ENCODE measurements around the gene PTGER1.

The PTGER1 gene

GRCh38 chr19:14494910-14495671 lies 19.9 kb upstream of the PTGER1 start:
- WGBS (ENCODE audit: insufficient coverage) = 44% methylated on average over 13 of the region's 14 CpGs
- Histone ChIP-seq H3K27me3 (replicated peaks in 2 of 5; ENCODE audit: control insufficient read depth in 4 of 5, insufficient read depth in 5 of 5, low read length in 4 of 5) (no peaks in the 10 kb centered on the region), H3K36me3 (ENCODE audit: control insufficient read depth in 4 of 4, insufficient read depth in 4 of 4, low read length in 3 of 4) (peaks cover 0 to 2% (median 0%) of the 10 kb centered on the region in 4 experiments), H3K27ac (ENCODE audit: insufficient read depth in 1 of 2, low read depth in 1 of 2, low read length in 2 of 2, poor library complexity in 1 of 2, severe bottlenecking in 2 of 2) (peak overlapping the region in 1 of 2 experiments; percentile 5), H3K4me1 (ENCODE audit: control extremely low read depth in 1 of 4, control insufficient read depth in 4 of 4, insufficient read depth in 4 of 4, low read length in 3 of 4) (peaks cover 0 to 20% (median 16%) of the 10 kb centered on the region in 4 experiments), H3K9me3 (ENCODE audit: control extremely low read depth in 1 of 5, control insufficient read depth in 4 of 5, insufficient read depth in 2 of 5, low read depth in 1 of 5, low read length in 4 of 5) (no peaks in the 10 kb centered on the region), H3K4me3 (ENCODE audit: control insufficient read depth in 1 of 7, extremely low read depth in 1 of 7, insufficient read depth in 4 of 7, low read depth in 2 of 7, low read length in 6 of 7) (peak overlapping the region in 6 of 7 experiments; percentile 68 to 85 (median 73))
- CTCF ChIA-PET = interaction anchor here (0.8 to 4.1 kb wide), 6 partner anchors 9 to 55 kb away, joined by 3 to 15 read pairs (median 7); no protein-coding TSS in a partner anchor
- DNase-seq = no peak
- POLR2A ChIA-PET = interaction anchor here (2.0 kb wide), 1 partner anchor 23 kb away, joined by 8 read pairs; the partner anchor contains the start of gene DNAJB1

GRCh38 chr19:14494411-14494810 lies 19.3 kb upstream of the PTGER1 start:
- DNase-seq = no peak
- POLR2A ChIA-PET = interaction anchor here (2.0 kb wide), 1 partner anchor 24 kb away, joined by 8 read pairs; the partner anchor contains the start of gene DNAJB1
- no peak overlapping the region for H3K4me3 ChIP-seq (ENCODE audit: control insufficient read depth in 1 of 7, extremely low read depth in 1 of 7, insufficient read depth in 4 of 7, low read depth in 2 of 7, low read length in 6 of 7)
- CTCF ChIA-PET = interaction anchor here (0.8 to 1.2 kb wide), 2 partner anchors 8 to 9 kb away, joined by 3 to 4 read pairs; no protein-coding TSS in a partner anchor
- no peaks in the 10 kb centered on the region for H3K9me3 ChIP-seq (ENCODE audit: control extremely low read depth in 1 of 5, control insufficient read depth in 4 of 5, insufficient read depth in 2 of 5, low read depth in 1 of 5, low read length in 4 of 5)
- WGBS (ENCODE audit: insufficient coverage) = no CpG with 5 or more reads among the region's 4 CpGs
- H3K27ac ChIP-seq (ENCODE audit: insufficient read depth in 1 of 2, low read depth in 1 of 2, low read length in 2 of 2, poor library complexity in 1 of 2, severe bottlenecking in 2 of 2) = no peak overlapping the region
- peaks cover 0 to 20% (median 16%) of the 10 kb centered on the region in 4 experiments for H3K4me1 ChIP-seq (ENCODE audit: control extremely low read depth in 1 of 4, control insufficient read depth in 4 of 4, insufficient read depth in 4 of 4, low read length in 3 of 4)
- peaks cover 0 to 3% (median 1%) of the 10 kb centered on the region in 4 experiments for H3K36me3 ChIP-seq (ENCODE audit: control insufficient read depth in 4 of 4, insufficient read depth in 4 of 4, low read length in 3 of 4)
- H3K27me3 ChIP-seq (replicated peaks in 2 of 5; ENCODE audit: control insufficient read depth in 4 of 5, insufficient read depth in 5 of 5, low read length in 4 of 5) = no peaks in the 10 kb centered on the region

GRCh38 chr19:14492756-14493337 lies 17.7 kb upstream of the PTGER1 start:
- POLR2A ChIA-PET = interaction anchor here (0.6 kb wide), 1 partner anchor 19 kb away, joined by 3 read pairs; no protein-coding TSS in a partner anchor
- Histone ChIP-seq H3K9me3 (ENCODE audit: control extremely low read depth in 1 of 5, control insufficient read depth in 4 of 5, insufficient read depth in 2 of 5, low read depth in 1 of 5, low read length in 4 of 5) (no peaks in the 10 kb centered on the region), H3K4me1 (ENCODE audit: control extremely low read depth in 1 of 4, control insufficient read depth in 4 of 4, insufficient read depth in 4 of 4, low read length in 3 of 4) (peaks cover 0 to 20% (median 16%) of the 10 kb centered on the region in 4 experiments), H3K27me3 (replicated peaks in 2 of 5; ENCODE audit: control insufficient read depth in 4 of 5, insufficient read depth in 5 of 5, low read length in 4 of 5) (no peaks in the 10 kb centered on the region), H3K4me3 (ENCODE audit: control insufficient read depth in 1 of 7, extremely low read depth in 1 of 7, insufficient read depth in 4 of 7, low read depth in 2 of 7, low read length in 6 of 7) (no peak overlapping the region), H3K27ac (ENCODE audit: insufficient read depth in 1 of 2, low read depth in 1 of 2, low read length in 2 of 2, poor library complexity in 1 of 2, severe bottlenecking in 2 of 2) (no peak overlapping the region), H3K36me3 (ENCODE audit: control insufficient read depth in 4 of 4, insufficient read depth in 4 of 4, low read length in 3 of 4) (peaks cover 0 to 7% (median 4%) of the 10 kb centered on the region in 4 experiments)
- DNase-seq = no peak
- CTCF ChIA-PET = interaction anchor here (0.7 to 6.5 kb wide), 9 partner anchors 11 to 433 kb away, joined by 3 to 50 read pairs (median 3); no protein-coding TSS in a partner anchor
- 94% methylated on average over 5 of the region's 5 CpGs for WGBS (ENCODE audit: insufficient coverage)

- no peak overlapping the region for H3K4me3 ChIP-seq (ENCODE audit: control insufficient read depth in 1 of 7, extremely low read depth in 1 of 7, insufficient read depth in 4 of 7, low read depth in 2 of 7, low read length in 6 of 7)
- WGBS (ENCODE audit: insufficient coverage) = 99% methylated on average over 12 of the region's 16 CpGs
- no peak for DNase-seq
- peaks cover 0 to 9% (median 4%) of the 10 kb centered on the region in 4 experiments for H3K36me3 ChIP-seq (ENCODE audit: control insufficient read depth in 4 of 4, insufficient read depth in 4 of 4, low read length in 3 of 4)
- H3K27ac ChIP-seq (ENCODE audit: insufficient read depth in 1 of 2, low read depth in 1 of 2, low read length in 2 of 2, poor library complexity in 1 of 2, severe bottlenecking in 2 of 2) = no peak overlapping the region
- CTCF ChIA-PET = interaction anchor here (0.8 to 6.5 kb wide), 6 partner anchors 7 to 18 kb away, joined by 4 to 50 read pairs (median 6); no protein-coding TSS in a partner anchor
- POLR2A ChIA-PET = no interaction called here
- peaks cover 0 to 5% (median 1%) of the 10 kb centered on the region in 4 experiments for H3K4me1 ChIP-seq (ENCODE audit: control extremely low read depth in 1 of 4, control insufficient read depth in 4 of 4, insufficient read depth in 4 of 4, low read length in 3 of 4)
- H3K9me3 ChIP-seq (ENCODE audit: control extremely low read depth in 1 of 5, control insufficient read depth in 4 of 5, insufficient read depth in 2 of 5, low read depth in 1 of 5, low read length in 4 of 5) = no peaks in the 10 kb centered on the region
- H3K27me3 ChIP-seq (replicated peaks in 2 of 5; ENCODE audit: control insufficient read depth in 4 of 5, insufficient read depth in 5 of 5, low read length in 4 of 5) = no peaks in the 10 kb centered on the region
Observed at GRCh38 chr19:14487370-14488125, 12.4 kb upstream of the PTGER1 start.

- Histone ChIP-seq H3K27ac (ENCODE audit: insufficient read depth in 1 of 2, low read depth in 1 of 2, low read length in 2 of 2, poor library complexity in 1 of 2, severe bottlenecking in 2 of 2) (no peak overlapping the region), H3K36me3 (ENCODE audit: control insufficient read depth in 4 of 4, insufficient read depth in 4 of 4, low read length in 3 of 4) (peaks cover 0 to 14% (median 9%) of the 10 kb centered on the region in 4 experiments), H3K4me3 (ENCODE audit: control insufficient read depth in 1 of 7, extremely low read depth in 1 of 7, insufficient read depth in 4 of 7, low read depth in 2 of 7, low read length in 6 of 7) (no peak overlapping the region), H3K9me3 (ENCODE audit: control extremely low read depth in 1 of 5, control insufficient read depth in 4 of 5, insufficient read depth in 2 of 5, low read depth in 1 of 5, low read length in 4 of 5) (no peaks in the 10 kb centered on the region), H3K4me1 (ENCODE audit: control extremely low read depth in 1 of 4, control insufficient read depth in 4 of 4, insufficient read depth in 4 of 4, low read length in 3 of 4) (peaks cover 0 to 21% (median 18%) of the 10 kb centered on the region in 4 experiments), H3K27me3 (replicated peaks in 2 of 5; ENCODE audit: control insufficient read depth in 4 of 5, insufficient read depth in 5 of 5, low read length in 4 of 5) (no peaks in the 10 kb centered on the region)
- 97% methylated on average over 6 of the region's 18 CpGs for WGBS (ENCODE audit: insufficient coverage)
- POLR2A ChIA-PET = interaction anchor here (0.5 kb wide), 1 partner anchor 10 kb away, joined by 3 read pairs; no protein-coding TSS in a partner anchor
- CTCF ChIA-PET = interaction anchor here (0.9 to 6.2 kb wide), 8 partner anchors 9 to 57 kb away, joined by 3 to 50 read pairs (median 6); partner anchors contain the start of gene PKN1
- no peak for DNase-seq
Observed at GRCh38 chr19:14482172-14482941, 7.2 kb upstream of the PTGER1 start.

GRCh38 chr19:14480700-14481079 lies 5.5 kb upstream of the PTGER1 start:
- H3K36me3 ChIP-seq (ENCODE audit: control insufficient read depth in 4 of 4, insufficient read depth in 4 of 4, low read length in 3 of 4) = peaks cover 0 to 15% (median 9%) of the 10 kb centered on the region in 4 experiments
- H3K4me3 ChIP-seq (ENCODE audit: control insufficient read depth in 1 of 7, extremely low read depth in 1 of 7, insufficient read depth in 4 of 7, low read depth in 2 of 7, low read length in 6 of 7) = no peak overlapping the region
- H3K4me1 ChIP-seq (ENCODE audit: control extremely low read depth in 1 of 4, control insufficient read depth in 4 of 4, insufficient read depth in 4 of 4, low read length in 3 of 4) = peaks cover 0 to 29% (median 22%) of the 10 kb centered on the region in 4 experiments
- peaks cover 0 to 3% (median 0%) of the 10 kb centered on the region in 5 experiments for H3K27me3 ChIP-seq (replicated peaks in 2 of 5; ENCODE audit: control insufficient read depth in 4 of 5, insufficient read depth in 5 of 5, low read length in 4 of 5)
- no peak overlapping the region for H3K27ac ChIP-seq (ENCODE audit: insufficient read depth in 1 of 2, low read depth in 1 of 2, low read length in 2 of 2, poor library complexity in 1 of 2, severe bottlenecking in 2 of 2)
- ChIA-PET CTCF (interaction anchor here (0.5 to 6.2 kb wide), 19 partner anchors 9 to 344 kb away, joined by 3 to 50 read pairs (median 4); partner anchors contain the start of genes GIPC1 and PKN1), POLR2A (no interaction called here)
- H3K9me3 ChIP-seq (ENCODE audit: control extremely low read depth in 1 of 5, control insufficient read depth in 4 of 5, insufficient read depth in 2 of 5, low read depth in 1 of 5, low read length in 4 of 5) = no peaks in the 10 kb centered on the region
- WGBS (ENCODE audit: insufficient coverage) = 100% methylated on average over 1 of the region's 5 CpGs
- no peak for DNase-seq

Data from common myeloid progenitor, CD34-positive (primary cell).